SKM-1 treated with dmso at 0.1 percent for 144 hours (cell line): ENCODE results near the gene TRERF1.
"Not testable (repeated sequence)": the region's sequence is repeated elsewhere in the genome, so short reads cannot be mapped to it uniquely, and the experiment has no call there.

Experiments
- DNase-seq: peaks from one replicate; lab custom pipeline; 2025; ENCODE audit not compliant: unreplicated experiment; lab: John Stamatoyannopoulos, UW

TRERF1 gene

DNA sequence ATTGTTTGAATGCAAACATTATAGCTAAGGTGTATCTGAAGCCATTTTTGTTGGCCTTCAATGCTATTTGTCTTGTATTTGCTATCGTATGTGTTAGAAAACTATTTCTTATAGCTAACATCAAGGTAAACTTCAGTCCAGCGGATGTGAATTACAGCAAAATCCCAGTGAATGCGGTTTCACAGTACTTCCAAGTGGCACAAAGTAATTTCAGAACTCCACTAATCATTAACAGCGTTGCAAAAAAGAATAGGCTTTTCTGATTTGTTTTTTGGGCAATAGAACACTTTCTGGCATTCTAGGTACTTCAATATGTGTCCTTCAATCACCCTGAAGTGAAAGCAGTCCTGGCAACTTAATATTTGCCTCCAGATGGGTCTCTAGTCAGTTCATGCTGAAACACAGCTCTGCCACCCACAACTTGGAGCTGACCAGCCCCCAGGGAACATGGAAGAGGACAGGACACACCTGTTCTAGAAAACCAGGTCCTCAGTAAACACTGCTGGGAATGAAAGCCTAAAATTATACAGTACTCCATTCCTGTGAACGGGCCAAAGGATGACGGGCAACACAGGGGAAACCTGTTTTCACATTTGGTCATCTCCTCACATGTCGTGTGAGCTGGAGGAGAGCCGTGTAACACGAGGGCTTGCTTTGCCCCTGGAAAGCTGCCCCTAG, 224.4 kb downstream of the TRERF1 start:
- no peak for DNase-seq

DNA sequence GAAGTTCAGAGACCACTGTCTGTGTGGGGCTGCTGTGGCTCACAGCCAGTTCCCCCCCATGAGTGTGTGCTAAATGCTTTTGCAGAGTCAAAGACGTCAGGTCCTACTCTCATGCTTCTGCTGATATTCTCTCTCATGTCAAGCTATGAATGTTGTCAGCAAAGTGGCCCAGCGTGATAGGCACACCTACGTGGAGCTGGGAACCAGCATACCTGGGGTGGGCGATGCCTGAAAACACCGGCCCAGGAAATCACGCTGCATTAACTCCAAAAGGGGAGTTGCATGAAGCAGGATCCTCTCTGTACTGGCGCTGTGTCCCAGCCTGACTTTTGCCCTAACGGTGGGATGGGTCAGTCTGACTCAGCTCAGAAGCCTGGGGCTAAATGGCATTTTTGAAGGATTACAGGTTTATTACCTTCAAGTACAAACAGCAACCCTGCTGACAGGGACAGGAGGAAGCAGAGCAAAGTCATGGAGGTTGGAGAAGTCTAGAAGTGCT, 225.0 kb downstream of the TRERF1 start:
- DNase-seq, result no peak

DNA sequence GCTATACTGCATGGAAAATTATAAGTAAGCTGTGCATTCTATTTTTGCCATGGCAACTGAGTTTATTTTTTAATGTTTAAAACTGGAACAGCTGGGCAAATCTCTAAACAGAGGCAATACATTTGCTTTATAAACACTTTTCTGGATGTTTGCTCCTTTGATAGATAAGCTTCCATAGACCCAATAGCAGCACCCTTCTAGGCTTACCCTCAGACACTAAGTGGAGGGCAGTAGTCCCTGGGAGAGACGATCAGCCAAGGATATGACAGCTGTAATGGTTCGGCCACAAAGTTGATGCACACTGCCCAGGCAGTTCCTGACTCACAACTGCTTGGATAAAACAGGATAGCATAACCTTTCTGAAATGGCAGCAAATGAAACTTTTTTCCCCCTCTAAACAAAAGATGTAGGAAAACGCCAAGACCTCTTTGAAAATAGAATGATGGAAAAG, 225.5 kb downstream of the TRERF1 start:
- no peak for DNase-seq

DNA sequence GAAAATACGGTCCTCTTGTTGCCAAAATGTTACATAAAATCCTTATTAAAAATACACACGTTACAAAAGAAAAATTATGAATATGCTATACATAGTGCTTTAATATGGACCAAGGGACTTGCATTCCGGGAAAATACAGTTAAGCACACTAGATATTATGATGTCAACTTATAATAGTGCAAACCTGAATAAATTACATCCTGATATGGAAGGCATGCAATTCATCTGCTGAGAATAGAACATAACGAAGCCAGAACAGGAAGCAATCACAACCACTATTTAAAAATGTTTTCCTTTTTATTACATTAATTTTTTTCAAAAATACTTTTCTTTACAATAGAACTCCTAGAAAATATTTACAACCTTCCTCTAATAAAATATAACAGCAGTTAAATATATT, 226.3 kb downstream of the TRERF1 start:
- no peak for DNase-seq

DNA sequence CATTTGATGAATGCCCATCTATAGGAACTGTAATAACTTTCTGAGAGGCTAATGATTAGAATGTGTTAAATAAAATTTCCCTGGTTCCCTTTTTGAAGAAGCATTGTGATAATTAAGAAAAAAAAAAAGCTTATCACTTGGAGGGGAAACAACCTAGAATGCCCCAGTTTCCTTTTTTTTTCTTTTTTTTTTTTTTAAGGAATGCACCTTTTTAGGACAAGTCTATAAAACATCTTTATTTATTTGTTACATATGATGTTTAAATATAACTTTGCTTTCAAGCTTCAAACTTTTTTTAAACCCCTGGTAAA, 226.7 kb downstream of the TRERF1 start:
- DNase-seq, result no peak

DNA sequence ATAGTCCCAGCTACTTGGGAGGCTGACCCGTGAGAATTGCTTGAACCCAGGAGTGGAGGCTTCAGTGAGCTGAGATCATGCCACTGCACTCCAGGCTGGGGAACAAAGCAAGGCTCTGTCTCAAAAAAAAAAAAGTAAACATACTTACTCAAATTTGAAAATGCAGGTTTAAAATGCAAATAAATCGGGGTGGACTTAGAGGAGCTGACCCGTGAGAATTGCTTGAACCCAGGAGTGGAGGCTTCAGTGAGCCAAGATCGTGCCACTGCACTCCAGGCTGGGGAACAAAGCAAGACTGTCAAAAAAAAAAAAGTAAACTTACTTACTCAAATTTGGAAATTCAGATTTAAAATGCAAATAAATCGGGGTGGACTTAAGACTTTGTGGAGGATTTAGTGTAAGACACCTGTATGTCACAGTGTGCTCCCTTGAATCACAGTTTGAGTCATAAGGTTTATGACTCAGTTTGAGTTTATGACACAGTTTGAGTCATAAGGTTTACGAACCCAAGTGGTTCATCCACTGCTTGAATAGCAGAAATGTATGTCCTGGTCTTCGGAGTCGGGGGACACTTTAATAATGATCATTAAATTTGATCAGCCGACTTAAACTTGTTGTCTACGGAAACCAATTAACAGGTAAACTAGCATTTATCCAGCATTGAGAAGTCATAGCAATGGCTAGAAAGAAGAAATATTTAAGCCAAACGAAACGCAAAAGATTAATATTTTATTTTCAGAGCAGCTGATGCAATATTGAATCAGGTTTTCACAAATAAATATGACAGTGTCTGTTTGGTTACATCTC, 227.3 kb downstream of the TRERF1 start:
- DNase-seq, result no peak

DNA sequence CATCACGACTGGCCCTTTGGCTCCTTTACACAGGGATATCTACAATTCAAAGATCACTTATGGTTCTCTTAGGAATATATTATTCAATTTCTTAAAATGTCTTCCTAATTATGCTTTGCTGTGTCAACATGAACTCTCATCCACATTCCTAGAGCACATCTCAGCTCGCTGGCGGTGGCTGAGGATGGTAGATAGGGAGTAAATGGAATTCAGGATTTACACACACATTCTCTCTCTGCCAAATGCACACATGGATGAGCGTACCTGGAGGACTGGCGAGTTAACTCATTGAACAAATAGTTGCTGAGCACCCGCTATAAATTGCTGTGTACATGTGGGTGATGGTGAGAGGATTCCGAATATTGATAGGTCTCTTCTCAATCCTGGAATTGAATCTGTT, 229.3 kb downstream of the TRERF1 start:
- DNase-seq, result no peak

DNA sequence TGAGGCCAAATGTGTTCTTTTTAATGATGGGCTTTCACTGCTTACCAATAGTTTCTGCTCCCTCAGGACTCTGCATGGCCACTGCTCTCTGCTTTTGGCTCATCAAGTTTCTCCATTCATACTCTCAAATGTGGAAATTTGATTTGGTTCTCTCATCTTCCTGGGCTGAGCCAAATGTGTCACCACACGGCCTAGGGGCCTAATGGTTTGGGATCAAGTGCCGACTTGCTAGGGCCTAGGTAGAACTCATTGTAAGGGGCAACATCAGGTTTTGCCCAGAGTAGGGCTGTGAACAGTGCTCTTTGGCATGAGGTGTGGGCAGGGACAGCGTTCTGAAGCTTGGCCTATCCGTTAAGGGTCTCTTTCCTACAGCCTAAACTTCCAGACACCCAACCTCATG, 230.2 kb downstream of the TRERF1 start:
- no peak for DNase-seq

DNA sequence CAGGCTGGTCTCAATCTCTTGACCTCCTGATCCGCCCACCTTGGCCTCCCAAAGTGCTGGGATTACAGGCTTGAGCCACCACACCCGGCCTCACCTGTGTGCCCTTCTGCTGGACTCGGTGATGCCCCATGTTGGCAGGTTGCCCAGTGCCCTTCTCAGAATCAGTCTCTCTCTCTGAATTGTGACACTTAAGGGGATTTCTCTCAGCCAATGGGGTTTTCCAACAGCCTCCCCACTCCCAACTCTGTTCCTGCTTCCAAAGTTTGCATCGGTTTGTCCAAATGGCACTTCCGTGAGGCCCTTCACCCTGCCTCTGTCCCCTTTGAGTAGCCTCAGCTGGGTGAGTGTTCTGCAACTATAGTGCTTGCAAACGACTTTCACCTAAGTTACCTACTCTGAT, 230.9 kb downstream of the TRERF1 start:
- DNase-seq, result no peak

DNA sequence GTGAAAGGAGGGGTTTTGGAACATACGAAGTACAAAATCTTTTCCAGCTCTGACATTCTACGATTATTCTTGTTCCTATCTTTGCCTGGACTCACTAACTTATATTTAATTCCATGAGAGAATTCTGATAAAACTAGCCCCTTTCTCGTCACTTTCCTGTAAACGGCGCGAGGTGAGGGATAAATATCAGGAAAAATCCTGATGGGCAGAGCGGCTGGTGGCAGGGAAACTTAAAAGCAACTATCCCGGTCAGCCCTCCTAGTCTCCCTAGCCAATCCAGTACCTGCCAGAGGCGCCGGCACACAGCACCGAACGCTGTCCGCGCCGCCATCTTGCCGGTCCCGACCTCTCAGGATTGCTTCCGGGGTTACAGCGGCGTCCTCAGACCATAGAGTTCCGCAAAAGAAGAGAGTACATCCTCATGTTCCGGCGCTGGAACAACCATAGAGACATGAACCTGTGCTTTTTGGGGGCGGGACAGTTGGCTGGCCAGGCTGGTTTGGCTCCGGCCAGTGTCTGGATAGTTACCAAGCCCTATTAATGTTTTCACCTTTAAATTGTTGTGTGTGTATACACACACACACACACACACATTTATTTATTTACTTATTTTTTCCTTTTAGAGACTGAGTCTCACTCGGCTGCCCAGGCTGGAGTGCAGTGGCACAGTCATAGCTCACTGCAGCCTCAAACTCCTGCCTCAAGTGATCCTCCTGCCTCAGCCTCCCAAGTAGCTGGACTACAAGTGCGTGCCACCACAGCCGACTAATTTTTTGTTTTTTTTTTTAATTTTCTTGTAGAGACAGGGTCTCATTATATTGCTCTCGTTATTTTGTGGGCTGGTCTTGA, 234.0 kb downstream of the TRERF1 start, which contains the start of gene MRPS10:
TSS of gene MRPS10 (minus strand) at position 343 of the 849 bp plus-strand sequence. CDS start at position 331, 12 bp downstream.
- DNase-seq, result peak; percentile 94

DNA sequence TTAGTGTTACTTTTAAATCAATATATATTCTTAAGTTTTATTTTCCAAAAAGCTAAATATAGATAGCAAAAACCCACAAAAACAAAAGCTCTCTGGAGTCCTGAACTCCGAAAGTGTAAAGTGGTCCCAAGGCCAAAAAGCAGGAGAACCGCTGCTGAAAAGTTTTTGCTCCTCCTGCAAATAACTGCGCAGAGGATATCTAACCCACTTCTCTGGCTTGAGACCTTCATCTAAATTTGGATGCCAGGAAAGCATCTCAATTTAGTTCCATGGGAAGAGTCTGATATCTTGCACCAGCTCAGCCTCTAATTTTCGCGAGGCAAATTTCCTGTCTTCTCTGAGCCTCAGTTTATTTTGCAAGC, 234.6 kb downstream of the TRERF1 start:
- DNase-seq, result no peak

DNA sequence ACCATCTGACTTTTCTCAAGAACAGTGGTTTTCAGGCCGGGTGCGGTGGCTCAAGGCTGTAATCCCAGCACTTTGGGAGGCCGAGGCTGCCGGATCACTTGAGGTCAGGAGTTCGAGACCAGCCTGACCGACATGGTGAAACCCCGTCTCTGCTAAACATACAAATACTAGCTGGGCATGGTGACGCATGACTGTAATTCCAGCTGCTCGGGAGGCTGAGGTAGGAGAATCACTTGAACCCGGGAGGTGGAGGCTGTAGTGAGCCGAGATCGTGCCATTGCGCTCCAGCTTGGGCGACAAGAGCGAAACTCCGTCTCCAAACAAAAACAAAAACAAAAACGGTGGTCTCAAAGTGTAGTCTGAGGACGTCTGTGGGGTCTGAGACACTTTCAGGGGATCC, 235.2 kb downstream of the TRERF1 start:
- DNase-seq, result not testable (repeated sequence)

DNA sequence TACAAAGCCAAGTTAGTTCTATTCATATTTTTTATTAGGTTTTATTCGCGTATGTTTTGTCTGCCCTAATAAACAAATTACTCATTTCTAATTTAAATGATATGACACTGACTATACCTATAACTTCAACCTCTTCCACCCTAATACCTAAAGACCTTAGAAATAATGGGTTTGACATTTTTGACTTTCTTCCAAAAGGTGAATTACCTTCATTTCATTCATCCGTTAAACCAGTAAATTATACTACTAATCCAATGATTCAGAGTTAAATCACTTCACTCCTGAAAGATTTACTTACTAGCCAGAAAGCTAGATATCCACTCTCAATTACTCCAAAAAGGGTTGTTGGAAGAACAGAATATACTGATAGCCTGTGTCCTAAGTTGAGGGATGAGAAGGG, 239.3 kb downstream of the TRERF1 start:
- DNase-seq, result no peak

DNA sequence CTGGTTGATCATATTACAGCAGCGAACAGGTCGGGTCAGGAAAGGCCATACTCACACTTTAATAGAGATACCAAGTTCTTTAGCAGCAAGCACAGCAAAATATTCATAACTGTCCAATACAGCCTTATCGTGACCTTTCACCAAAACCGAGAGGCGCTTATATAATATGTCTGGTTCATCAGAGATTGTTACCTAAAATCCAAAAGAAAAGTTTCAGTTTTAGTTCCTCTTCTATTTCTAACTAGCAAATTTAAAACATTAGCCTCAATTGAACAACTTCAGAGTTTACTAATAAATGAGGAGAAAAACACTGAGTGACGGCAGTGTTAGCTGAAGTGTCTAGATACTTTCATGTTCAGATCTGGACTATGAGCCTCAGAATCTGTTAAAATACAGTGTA, 240.0 kb downstream of the TRERF1 start:
- no peak for DNase-seq

DNA sequence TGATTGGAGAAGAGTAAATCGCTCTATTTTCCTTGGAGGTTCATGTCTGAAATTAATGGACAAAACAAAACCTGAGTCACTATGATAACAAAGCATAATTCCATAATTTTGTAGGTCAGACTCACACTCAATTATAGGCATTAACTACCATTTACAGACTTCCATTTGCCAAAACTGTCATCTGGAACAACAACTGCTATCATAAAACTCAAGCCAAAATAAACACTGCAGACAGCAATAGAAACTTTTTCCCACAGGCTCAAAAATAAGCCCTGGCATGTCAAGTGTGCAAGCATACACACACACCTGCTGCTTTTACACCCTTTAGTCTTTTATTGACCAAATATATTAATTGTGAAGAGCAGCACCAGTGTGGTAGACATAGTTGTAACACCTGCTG, 241.2 kb downstream of the TRERF1 start:
- DNase-seq, result no peak

DNA sequence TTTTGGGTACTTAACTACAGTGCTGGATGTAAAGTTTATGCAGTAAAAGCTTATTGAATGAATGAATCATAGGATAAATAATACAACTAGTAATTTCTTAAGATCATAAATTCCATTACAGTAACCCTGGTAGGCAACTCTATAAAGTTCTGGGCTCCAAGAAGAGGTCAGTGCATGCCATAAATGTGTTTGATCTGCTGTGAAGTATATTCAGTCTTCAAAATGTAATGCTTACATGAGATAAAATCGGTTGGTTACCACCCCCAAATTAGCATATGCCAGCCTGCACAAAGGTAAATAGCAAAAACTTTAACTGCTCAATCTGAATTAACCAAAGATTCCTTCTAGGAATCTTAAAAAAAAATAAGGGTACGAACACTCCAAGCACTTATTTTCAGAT, 244.2 kb downstream of the TRERF1 start:
- DNase-seq, result not testable (repeated sequence)

DNA sequence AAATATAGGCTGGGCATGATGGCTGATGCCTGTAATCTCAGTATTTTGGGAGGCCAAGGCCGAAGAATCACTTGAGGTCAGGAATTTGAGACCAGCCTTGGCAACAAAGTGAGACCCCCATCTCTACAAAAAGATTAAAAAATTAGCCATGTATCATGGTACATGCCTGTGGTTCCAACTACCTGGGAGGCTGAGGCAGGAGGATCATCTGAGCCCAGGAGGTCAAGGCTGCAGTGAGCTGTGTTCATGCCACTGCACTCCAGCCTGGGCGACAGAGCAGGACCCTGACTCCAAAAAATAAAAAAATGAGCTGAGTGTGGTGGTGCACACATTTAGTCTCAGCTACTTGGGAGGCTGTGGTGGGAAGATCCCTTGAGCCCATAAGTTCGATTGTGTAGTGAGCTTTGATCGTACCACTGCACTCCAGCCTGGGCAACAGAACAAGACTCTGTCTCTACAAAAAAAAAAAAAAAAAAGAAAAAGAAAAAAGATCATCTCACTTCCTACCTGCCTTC, 246.9 kb downstream of the TRERF1 start:
- no peak for DNase-seq

DNA sequence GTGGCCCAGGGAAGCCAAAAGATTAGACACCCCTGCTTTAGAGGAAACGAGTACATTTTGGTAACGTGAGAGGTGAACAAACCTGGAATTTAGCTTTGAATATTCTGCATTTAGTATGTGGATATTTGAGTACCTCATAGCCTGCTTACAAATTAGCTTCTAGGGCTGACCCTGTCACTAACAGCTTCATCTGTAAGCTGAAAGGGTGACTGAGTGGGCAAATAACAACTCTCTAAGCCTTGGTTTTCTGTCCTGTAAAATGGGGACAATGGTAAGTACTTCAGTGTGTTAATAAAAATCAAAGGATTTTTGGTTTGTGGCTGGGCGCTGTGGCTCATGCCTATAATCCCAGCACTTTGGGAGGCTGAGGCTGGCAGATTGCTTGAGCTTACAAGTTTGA, 248.5 kb downstream of the TRERF1 start:
- DNase-seq, result no peak

DNA sequence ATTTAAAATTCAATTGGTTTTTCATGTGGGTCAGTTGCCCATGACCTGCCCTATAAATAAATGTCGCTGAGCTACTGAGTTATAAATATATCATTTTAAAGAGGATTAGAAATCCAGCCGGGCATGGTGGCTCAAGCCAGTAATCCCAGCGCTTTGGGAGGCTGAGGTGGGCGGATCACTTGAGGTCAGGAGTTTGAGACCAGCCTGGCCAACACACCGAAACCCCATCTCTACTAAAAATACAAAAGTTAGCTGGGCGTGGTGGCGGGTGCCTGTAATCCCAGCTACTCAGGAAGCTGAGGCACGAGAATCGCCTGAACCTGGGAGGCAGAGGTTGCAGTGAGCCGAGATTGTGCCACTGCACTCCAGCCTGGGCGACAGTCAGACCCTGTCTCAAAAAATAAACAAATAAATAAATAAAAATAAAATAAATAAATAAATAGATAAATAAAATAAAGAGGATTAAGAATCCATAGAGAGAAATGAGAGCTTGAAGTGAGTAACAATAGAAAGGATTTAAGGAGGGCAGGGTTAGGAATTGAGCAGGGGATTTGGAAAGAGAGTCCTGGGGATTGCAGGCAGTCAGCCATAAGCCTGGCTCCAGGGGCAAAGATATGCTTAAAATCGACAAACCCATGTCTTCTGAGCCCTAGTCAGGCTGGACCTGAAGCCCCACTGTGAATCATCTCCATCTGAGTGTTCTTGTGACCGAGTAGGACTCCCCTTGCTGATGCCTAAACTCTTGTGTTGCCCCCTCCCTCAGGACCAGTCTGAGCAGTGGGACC, 249.4 kb downstream of the TRERF1 start:
- DNase-seq, result not testable (repeated sequence)

DNA sequence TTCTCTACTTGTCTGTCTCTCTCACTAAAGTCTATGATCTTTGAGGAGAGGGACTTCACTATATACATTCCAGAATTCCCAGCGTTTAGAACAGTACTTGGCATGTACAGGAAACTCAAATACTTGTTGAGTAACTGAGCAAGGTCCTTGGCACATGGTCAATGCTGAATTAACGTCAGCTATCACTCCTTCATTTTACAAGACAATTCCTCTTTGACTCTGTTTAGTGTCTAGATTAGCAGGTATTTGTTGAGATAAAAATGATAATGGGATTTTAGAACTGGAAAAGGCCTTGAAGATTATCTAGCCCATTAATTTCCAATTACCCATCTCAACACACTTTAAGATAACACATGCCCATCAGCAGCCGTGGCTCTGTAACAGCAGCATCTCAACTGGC, 250.3 kb downstream of the TRERF1 start:
- no peak for DNase-seq

DNA sequence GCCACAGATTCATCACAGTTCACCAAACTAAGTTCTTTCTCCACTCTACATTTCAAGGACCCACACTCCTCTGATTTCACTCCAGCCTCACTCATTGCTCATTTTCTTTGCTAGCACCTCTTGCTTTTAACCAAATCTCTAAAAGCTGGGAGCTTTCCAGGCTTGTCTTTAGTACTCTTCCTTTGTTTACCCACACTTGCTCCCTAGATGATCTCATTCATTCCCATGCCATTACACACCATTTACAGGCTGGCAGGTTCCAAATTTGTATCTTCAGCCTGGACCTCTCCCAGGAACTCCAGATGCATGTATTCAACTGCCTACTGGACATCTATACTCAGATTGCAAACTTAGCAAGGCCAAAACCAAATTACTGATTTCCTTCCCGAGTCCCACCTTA, 251.7 kb downstream of the TRERF1 start:
- DNase-seq, result no peak
